Parathyroid adenoma (tissue), 2 donors: Measurements from ENCODE around the gene BMP7.

Source experiments
- H2AFZ ChIP-seq: fragments of 300-600 bp; sonication (generic); one replicate; pipeline ENCODE4 v1.7.0; 2017; ENCODE audit warnings: antibody characterized with exemption, mild to moderate bottlenecking
- H3K27ac ChIP-seq: fragments of 300-600 bp; sonication (generic); one replicate; pipeline ENCODE4 v1.7.0; 2017
- H3K27me3 ChIP-seq: fragments of 300-600 bp; sonication (generic); one replicate; pipeline ENCODE4 v1.7.0; 2017; ENCODE audit warnings: low read length; ENCODE audit not compliant: control insufficient read depth, insufficient read depth
- H3K36me3 ChIP-seq: fragments of 300-600 bp; sonication (generic); one replicate; pipeline ENCODE4 v1.7.0; 2017; ENCODE audit warnings: low read length; ENCODE audit not compliant: control insufficient read depth, insufficient read depth
- H3K4me1 ChIP-seq: fragments of 300-600 bp; sonication (generic); one replicate; pipeline ENCODE4 v1.7.0; 2017; ENCODE audit warnings: control low read depth
- H3K4me2 ChIP-seq: fragments of 300-600 bp; sonication (generic); one replicate; pipeline ENCODE4 v1.7.0; 2017; ENCODE audit warnings: low read length
- H3K4me3 ChIP-seq: fragments of 300-600 bp; sonication (generic); one replicate; pipeline ENCODE4 v1.7.0; 2017; ENCODE audit warnings: low read depth, low read length
- H3K79me2 ChIP-seq: fragments of 300-600 bp; sonication (generic); one replicate; pipeline ENCODE4 v1.7.0; 2017; ENCODE audit warnings: control low read depth
- H3K9ac ChIP-seq: fragments of 300-600 bp; sonication (generic); one replicate; pipeline ENCODE4 v1.7.0; 2017; ENCODE audit warnings: mild to moderate bottlenecking
- H3K9me3 ChIP-seq: fragments of 300-600 bp; sonication (generic); one replicate; pipeline ENCODE4 v1.7.0; 2017; ENCODE audit warnings: low read length; ENCODE audit not compliant: control insufficient read depth
- TF ChIP-seq, protein P1 (sequence below): fragments of 300-600 bp; sonication (generic); IDR thresholded peaks from one replicate; pipeline ENCODE4 v1.7.0; 2017; ENCODE audit warnings: antibody characterized with exemption, mild to moderate bottlenecking
- donor health status: primary hyperparathyroidism.

BMP7 gene

DNA sequence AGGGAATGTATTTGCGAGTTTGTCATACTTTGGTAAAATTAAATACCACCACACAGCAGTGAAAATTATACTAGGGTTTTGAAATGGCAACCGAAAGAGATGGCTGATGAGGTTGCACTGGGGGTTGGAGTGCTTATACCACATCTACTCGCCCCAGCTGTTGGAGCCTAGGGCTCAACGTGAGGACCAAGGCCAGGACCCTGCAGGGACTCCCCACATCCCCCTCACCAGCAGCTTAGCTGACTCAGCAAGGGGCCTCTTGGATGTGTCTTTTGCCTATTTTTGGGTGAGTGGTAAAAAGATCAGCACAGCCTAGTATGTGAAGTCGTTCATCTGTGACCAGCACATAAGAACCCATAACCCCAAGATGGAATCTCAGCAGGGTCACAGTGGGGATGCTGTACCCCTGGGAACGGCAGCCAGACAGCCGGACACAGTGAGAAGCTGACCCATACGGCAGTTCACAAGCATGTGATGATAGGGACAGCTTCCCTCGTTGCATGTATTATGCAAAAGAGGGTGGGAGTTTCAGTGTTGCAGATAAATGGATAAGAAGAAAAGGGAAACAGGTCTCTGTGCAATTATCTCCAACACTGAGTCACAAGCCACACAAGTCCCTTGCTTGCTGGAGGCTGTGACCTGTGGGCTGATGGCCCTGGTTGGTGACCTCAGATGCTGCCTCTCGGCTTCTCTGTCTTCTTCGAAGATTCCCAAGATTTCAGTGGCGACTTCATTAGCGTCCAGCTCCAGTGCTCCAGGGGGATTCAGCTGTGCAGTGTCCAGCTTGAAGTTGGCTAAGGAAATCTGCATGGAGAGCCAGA is 42.2 kb upstream of the BMP7 start:
- H3K4me1 ChIP-seq = no peaks in the 10 kb centered on the region
- H3K4me2 ChIP-seq = no peak overlapping the region
- no peak overlapping the region for H2AFZ ChIP-seq
- no peak overlapping the region for H3K27ac ChIP-seq
- no peaks in the 10 kb centered on the region for H3K36me3 ChIP-seq
- H3K27me3 ChIP-seq = no peaks in the 10 kb centered on the region
- H3K4me3 ChIP-seq = no peak overlapping the region
- no peak overlapping the region for H3K9ac ChIP-seq
- no peaks in the 10 kb centered on the region for H3K79me2 ChIP-seq
- TF ChIP-seq, protein P1, sequence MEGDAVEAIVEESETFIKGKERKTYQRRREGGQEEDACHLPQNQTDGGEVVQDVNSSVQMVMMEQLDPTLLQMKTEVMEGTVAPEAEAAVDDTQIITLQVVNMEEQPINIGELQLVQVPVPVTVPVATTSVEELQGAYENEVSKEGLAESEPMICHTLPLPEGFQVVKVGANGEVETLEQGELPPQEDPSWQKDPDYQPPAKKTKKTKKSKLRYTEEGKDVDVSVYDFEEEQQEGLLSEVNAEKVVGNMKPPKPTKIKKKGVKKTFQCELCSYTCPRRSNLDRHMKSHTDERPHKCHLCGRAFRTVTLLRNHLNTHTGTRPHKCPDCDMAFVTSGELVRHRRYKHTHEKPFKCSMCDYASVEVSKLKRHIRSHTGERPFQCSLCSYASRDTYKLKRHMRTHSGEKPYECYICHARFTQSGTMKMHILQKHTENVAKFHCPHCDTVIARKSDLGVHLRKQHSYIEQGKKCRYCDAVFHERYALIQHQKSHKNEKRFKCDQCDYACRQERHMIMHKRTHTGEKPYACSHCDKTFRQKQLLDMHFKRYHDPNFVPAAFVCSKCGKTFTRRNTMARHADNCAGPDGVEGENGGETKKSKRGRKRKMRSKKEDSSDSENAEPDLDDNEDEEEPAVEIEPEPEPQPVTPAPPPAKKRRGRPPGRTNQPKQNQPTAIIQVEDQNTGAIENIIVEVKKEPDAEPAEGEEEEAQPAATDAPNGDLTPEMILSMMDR = no peak
- H3K9me3 ChIP-seq = no peaks in the 10 kb centered on the region

DNA sequence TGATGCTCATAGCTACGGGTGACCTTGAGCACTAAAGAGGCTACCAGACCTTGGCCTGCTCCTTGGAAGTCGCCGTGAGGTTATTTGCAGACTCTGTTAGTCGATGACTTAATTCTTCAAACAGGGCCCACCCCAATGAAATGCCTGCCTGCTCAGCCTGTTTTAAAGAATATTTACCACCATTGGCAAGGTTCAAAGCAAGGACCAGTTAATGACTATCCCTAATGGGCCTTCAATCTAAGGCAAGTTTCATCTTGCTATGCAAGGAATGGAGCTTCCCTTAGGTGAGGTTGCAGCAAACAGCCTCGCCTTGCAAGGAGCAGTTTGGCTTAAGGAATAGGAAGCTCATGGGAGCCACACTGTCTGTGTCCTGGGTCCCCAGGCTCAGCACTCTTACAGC is 40.3 kb upstream of the BMP7 start:
- H3K4me1 ChIP-seq = no peaks in the 10 kb centered on the region
- no peak overlapping the region for H2AFZ ChIP-seq
- H3K27me3 ChIP-seq = no peaks in the 10 kb centered on the region
- H3K79me2 ChIP-seq = no peaks in the 10 kb centered on the region
- no peak overlapping the region for H3K27ac ChIP-seq
- H3K4me2 ChIP-seq = no peak overlapping the region
- H3K9me3 ChIP-seq = no peaks in the 10 kb centered on the region
- no peak overlapping the region for H3K9ac ChIP-seq
- no peak overlapping the region for H3K4me3 ChIP-seq
- H3K36me3 ChIP-seq = no peaks in the 10 kb centered on the region
- TF ChIP-seq, protein P1 = no peak

- H3K36me3 ChIP-seq = no peaks in the 10 kb centered on the region
Measured at GRCh38 chr20:57301026-57301425, 34.6 kb upstream of the BMP7 start.

DNA sequence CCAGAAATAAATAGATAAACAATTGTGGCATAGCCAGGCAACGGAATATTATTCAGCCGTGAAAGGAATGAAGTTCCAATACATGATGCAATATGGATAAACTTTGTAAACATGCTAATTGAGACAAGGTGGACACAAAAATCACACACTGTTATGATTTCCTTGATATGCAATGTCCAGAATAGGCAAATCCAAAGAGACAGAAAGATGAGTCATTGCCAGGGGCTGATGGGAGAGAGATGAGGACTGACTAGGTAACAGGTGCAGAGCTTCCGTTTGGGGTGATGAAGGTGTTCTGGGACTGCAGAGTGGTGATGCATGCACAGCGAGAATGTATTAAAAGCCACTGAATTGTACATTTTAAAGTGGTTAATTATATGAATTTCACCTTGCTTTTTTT is 32.0 kb upstream of the BMP7 start:
- Histone ChIP-seq H3K27me3 (no peaks in the 10 kb centered on the region), H3K9ac (no peak overlapping the region), H3K27ac (no peak overlapping the region), H3K4me1 (no peaks in the 10 kb centered on the region), H3K9me3 (no peaks in the 10 kb centered on the region), H2AFZ (no peak overlapping the region), H3K4me3 (no peak overlapping the region), H3K4me2 (no peak overlapping the region), H3K79me2 (no peaks in the 10 kb centered on the region), H3K36me3 (no peaks in the 10 kb centered on the region)
- TF ChIP-seq, protein P1 = no peak

More at GRCh38 chr20:57301026-57301425, 34.6 kb upstream of the BMP7 start:
- Histone ChIP-seq H3K9ac (no peak overlapping the region), H3K4me3 (no peak overlapping the region), H3K27me3 (no peaks in the 10 kb centered on the region), H3K79me2 (no peaks in the 10 kb centered on the region), H3K4me2 (no peak overlapping the region), H3K9me3 (no peaks in the 10 kb centered on the region), H3K27ac (no peak overlapping the region), H3K4me1 (no peaks in the 10 kb centered on the region), H2AFZ (no peak overlapping the region)
- TF ChIP-seq, protein P1 = no peak

- Histone ChIP-seq H3K27ac (no peak overlapping the region), H3K9me3 (no peaks in the 10 kb centered on the region), H3K4me2 (no peak overlapping the region), H3K27me3 (peaks cover 3% of the 10 kb centered on the region), H3K79me2 (no peaks in the 10 kb centered on the region), H3K4me1 (no peaks in the 10 kb centered on the region), H2AFZ (no peak overlapping the region), H3K4me3 (no peak overlapping the region), H3K36me3 (no peaks in the 10 kb centered on the region), H3K9ac (no peak overlapping the region)
- TF ChIP-seq, protein P1 = no peak
Measured at GRCh38 chr20:57294550-57294949, 28.1 kb upstream of the BMP7 start.
